Thyroid gland (tissue), 4 donors: ENCODE measurements around the gene HK2. TPM values are rescaled to one million over a fixed set of nuclear protein-coding genes. Genes with fewer than 3 reads are reported as not detected.

Experiments used
- DNase-seq, 2 donors: peaks; one replicate each; pipeline ENCODE4 v3.0.0-alpha.2; 2019
- H3K27ac ChIP-seq, 3 donors: fragments of 200-600 bp; sonication (generic); 1 replicate in 2 of 3; 2 replicates in 1 of 3; pipeline ENCODE4 v1.5.1; 2016 to 2019; ENCODE audit warnings: mild to moderate bottlenecking in 1 of 3, moderate library complexity in 1 of 3
- H3K27me3 ChIP-seq: fragments of 200-600 bp; sonication (generic); one replicate; pipeline ENCODE4 v1.5.1; 2019
- H3K36me3 ChIP-seq, 2 donors: fragments of 200-600 bp; sonication (generic); one replicate each; pipeline ENCODE4 v1.5.1; 2016 to 2019
- H3K4me1 ChIP-seq, 2 donors: fragments of 200-600 bp; sonication (generic); one replicate each; pipeline ENCODE4 v1.5.1; 2017 to 2019
- H3K4me3 ChIP-seq, 3 donors: fragments of 200-600 bp; sonication (generic); replicated peaks in 1 of 3; 1 replicate in 2 of 3; 2 replicates in 1 of 3; pipeline ENCODE4 v1.5.1; 2016; ENCODE audit warnings: mild to moderate bottlenecking in 1 of 3
- H3K9me3 ChIP-seq: fragments of 200-600 bp; sonication (generic); one replicate; pipeline ENCODE4 v1.5.1; 2017
- POLR2A ChIP-seq, 2 donors: fragments of 450-650 bp; IDR thresholded peaks; one replicate each; pipeline ENCODE4 v1.6.1; 2017; ENCODE audit warnings: antibody characterized with exemption in 2 of 2, mild to moderate bottlenecking in 2 of 2, moderate library complexity in 1 of 2
- WGBS, 2 donors: methylation state at CpG; one replicate each; pipeline ENCODE4 v1.1.5; 2017; 5-methylcytosine and 5-hydroxymethylcytosine counted together
- intact Hi-C: fragments of 100-400 bp; cut with DNase I; formaldehyde crosslinking; loops from one replicate; pipeline ENCODE4 v1.15.1; 2023
- total RNA-seq, 4 donors: library from RNA; depleted of rRNA; stranded (reverse); fragments of >200 nt; gene quantifications; one replicate each; pipeline ENCODE4 v1.2.3, GENCODE V29; 2016
- TF ChIP-seq, protein P1 (sequence below), 6 experiments: fragments of 200-600 bp in 3 of 6; fragments of 450-650 bp in 3 of 6; sonication (generic) in 3 of 6; IDR thresholded peaks; one replicate each; pipeline ENCODE4 v1.5.1; 2016 to 2019; ENCODE audit warnings: antibody characterized with exemption in 6 of 6, mild to moderate bottlenecking in 2 of 6, inconsistent platforms in 1 of 6, moderate library complexity in 1 of 6

Gene HK2
- total RNA-seq, 4 donors from 2014 or later = 6.7 to 47.8 (median 26.9) TPM

- no peaks in the 10 kb centered on the region for H3K36me3 ChIP-seq
- H3K27me3 ChIP-seq = no peaks in the 10 kb centered on the region
- no peaks in the 10 kb centered on the region for H3K9me3 ChIP-seq
- DNase-seq = no peak
- H3K4me1 ChIP-seq = no peaks in the 10 kb centered on the region
- H3K27ac ChIP-seq = no peak overlapping the region
- intact Hi-C loops = no loop called here
- H3K4me3 ChIP-seq = no peak overlapping the region
- TF ChIP-seq, protein P1, sequence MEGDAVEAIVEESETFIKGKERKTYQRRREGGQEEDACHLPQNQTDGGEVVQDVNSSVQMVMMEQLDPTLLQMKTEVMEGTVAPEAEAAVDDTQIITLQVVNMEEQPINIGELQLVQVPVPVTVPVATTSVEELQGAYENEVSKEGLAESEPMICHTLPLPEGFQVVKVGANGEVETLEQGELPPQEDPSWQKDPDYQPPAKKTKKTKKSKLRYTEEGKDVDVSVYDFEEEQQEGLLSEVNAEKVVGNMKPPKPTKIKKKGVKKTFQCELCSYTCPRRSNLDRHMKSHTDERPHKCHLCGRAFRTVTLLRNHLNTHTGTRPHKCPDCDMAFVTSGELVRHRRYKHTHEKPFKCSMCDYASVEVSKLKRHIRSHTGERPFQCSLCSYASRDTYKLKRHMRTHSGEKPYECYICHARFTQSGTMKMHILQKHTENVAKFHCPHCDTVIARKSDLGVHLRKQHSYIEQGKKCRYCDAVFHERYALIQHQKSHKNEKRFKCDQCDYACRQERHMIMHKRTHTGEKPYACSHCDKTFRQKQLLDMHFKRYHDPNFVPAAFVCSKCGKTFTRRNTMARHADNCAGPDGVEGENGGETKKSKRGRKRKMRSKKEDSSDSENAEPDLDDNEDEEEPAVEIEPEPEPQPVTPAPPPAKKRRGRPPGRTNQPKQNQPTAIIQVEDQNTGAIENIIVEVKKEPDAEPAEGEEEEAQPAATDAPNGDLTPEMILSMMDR (IDR thresholded peaks at IDR 0.05) = no peak
- TF ChIP-seq POLR2A (IDR thresholded peaks at IDR 0.05) = no peak
- 94 to 96% methylated on average over 5 of the region's 5 CpGs for WGBS, 2 donors
Observed at GRCh38 chr2:74856599-74856998, 22.7 kb downstream of the HK2 start.

DNA sequence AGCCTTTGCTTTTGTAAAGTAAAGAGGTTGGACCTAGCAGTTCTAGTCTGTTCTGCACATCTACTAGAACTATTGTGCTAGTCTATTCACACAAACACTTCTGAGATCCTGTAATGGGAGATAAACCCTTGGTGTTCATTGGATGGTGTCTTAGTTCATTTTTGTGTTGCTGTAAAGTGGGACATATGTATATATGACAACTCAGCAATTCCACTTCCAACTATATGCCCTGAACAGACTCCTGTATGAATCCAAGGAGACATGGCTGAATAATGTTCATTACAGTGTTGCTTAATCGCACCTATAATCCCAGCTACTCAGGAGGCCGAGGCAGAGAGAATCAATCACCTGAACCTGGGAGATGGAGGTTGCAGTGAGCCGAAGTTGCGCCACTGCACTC is 23.3 kb downstream of the HK2 start:
- WGBS, 2 donors = 95% methylated on average over 4 of the region's 4 CpGs
- Histone ChIP-seq H3K9me3 (no peaks in the 10 kb centered on the region), H3K4me3 (no peak overlapping the region), H3K36me3 (no peaks in the 10 kb centered on the region), H3K4me1 (no peaks in the 10 kb centered on the region), H3K27me3 (no peaks in the 10 kb centered on the region), H3K27ac (no peak overlapping the region)
- no peak for TF ChIP-seq POLR2A (IDR thresholded peaks at IDR 0.05)
- TF ChIP-seq, protein P1 (IDR thresholded peaks at IDR 0.05) = no peak
- DNase-seq = no peak
- intact Hi-C loops = no loop called here

GRCh38 chr2:74857725-74858124 is 23.8 kb downstream of the HK2 start:
- DNase-seq = no peak
- no peaks in the 10 kb centered on the region for H3K36me3 ChIP-seq
- WGBS, 2 donors = 89 to 94% methylated on average over 8 of the region's 8 CpGs
- no peaks in the 10 kb centered on the region for H3K4me1 ChIP-seq
- H3K4me3 ChIP-seq = no peak overlapping the region
- H3K9me3 ChIP-seq = no peaks in the 10 kb centered on the region
- no peaks in the 10 kb centered on the region for H3K27me3 ChIP-seq
- H3K27ac ChIP-seq = no peak overlapping the region
- TF ChIP-seq, protein P1 (IDR thresholded peaks at IDR 0.05) = no peak
- TF ChIP-seq POLR2A (IDR thresholded peaks at IDR 0.05) = no peak
- intact Hi-C loops = no loop called here

DNA sequence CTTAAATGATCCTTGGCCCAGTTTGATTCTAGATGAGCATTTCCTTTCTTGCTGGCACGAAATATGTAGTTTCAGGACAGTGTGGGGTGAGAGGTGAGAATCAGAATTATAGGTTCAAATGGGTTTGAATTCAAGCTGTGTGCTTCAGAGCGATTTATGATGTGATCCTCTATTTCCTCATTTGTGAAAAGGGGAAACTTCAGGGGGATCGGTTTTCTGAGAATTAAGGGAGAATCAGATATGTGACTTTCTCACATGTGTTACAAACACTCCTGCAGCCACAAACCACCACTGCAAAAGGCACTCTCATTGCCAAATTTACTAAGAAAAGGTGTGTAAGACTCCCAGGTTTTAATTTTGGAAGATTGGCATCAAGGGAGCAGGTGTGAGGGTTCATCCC is 24.4 kb downstream of the HK2 start:
- DNase-seq = no peak
- intact Hi-C loops = no loop called here
- Histone ChIP-seq H3K27me3 (no peaks in the 10 kb centered on the region), H3K4me3 (no peak overlapping the region), H3K36me3 (no peaks in the 10 kb centered on the region), H3K27ac (no peak overlapping the region), H3K9me3 (no peaks in the 10 kb centered on the region), H3K4me1 (no peaks in the 10 kb centered on the region)
- TF ChIP-seq, protein P1 (IDR thresholded peaks at IDR 0.05) = no peak
- TF ChIP-seq POLR2A (IDR thresholded peaks at IDR 0.05) = no peak
- 82 to 93% methylated on average over 3 of the region's 3 CpGs for WGBS, 2 donors

- no peak overlapping the region for H3K27ac ChIP-seq
- WGBS, 2 donors = 89 to 93% methylated on average over 3 of the region's 3 CpGs
- intact Hi-C loops = no loop called here
- H3K36me3 ChIP-seq = no peaks in the 10 kb centered on the region
- H3K4me3 ChIP-seq = no peak overlapping the region
- H3K27me3 ChIP-seq = no peaks in the 10 kb centered on the region
- no peak for DNase-seq
- TF ChIP-seq, protein P1 (IDR thresholded peaks at IDR 0.05) = no peak
- no peak for TF ChIP-seq POLR2A (IDR thresholded peaks at IDR 0.05)
- peaks cover 0 to 3% of the 10 kb centered on the region in 2 donors for H3K4me1 ChIP-seq
- no peaks in the 10 kb centered on the region for H3K9me3 ChIP-seq
Observed at GRCh38 chr2:74860079-74860478, 26.2 kb downstream of the HK2 start.
